ENCODE measurements around the gene ZNF318.

- TF ChIP-seq CTCF (IDR thresholded peaks at IDR 0.05) (no peak), EZH2 (IDR thresholded peaks at IDR 0.05) (no peak)
Observed at GRCh38 chr6:43408259-43408658, 38.8 kb upstream of the ZNF318 start.

Measured in neural progenitor cell (in vitro differentiated cells).